ENCODE measurements around the gene RYR2.
"Not testable (repeated sequence)": the region's sequence is repeated elsewhere in the genome, so short reads cannot be mapped to it uniquely, and the experiment has no call there.

Gene RYR2

GRCh38 chr1:237838320-237838719 lies 796.3 kb downstream of the RYR2 start:
- TF ChIP-seq CTCF (IDR thresholded peaks at IDR 0.05; ENCODE audit: borderline replicate concordance, control extremely low read depth, extremely low read depth, insufficient read depth, missing control alignments), result no peak
- DNase-seq (ENCODE audit: low spot score), result no peak
- in situ Hi-C loops (cut with MboI; ENCODE audit: low sequenced_read_pairs, unreplicated experiment), result no loop called here

GRCh38 chr1:237838904-237839534 lies 797.0 kb downstream of the RYR2 start:
- in situ Hi-C loops (cut with MboI; ENCODE audit: low sequenced_read_pairs, unreplicated experiment), result no loop called here
- no peak for DNase-seq (ENCODE audit: low spot score)
- TF ChIP-seq CTCF (IDR thresholded peaks at IDR 0.05; ENCODE audit: borderline replicate concordance, control extremely low read depth, extremely low read depth, insufficient read depth, missing control alignments), result no peak

- no peak for DNase-seq (ENCODE audit: low spot score)
- in situ Hi-C loops (cut with MboI; ENCODE audit: low sequenced_read_pairs, unreplicated experiment), result no loop called here
- no peak for TF ChIP-seq CTCF (IDR thresholded peaks at IDR 0.05; ENCODE audit: borderline replicate concordance, control extremely low read depth, extremely low read depth, insufficient read depth, missing control alignments)
Measured at GRCh38 chr1:237841485-237841884, 799.5 kb downstream of the RYR2 start.

GRCh38 chr1:237843516-237843915 lies 801.5 kb downstream of the RYR2 start:
- in situ Hi-C loops (cut with MboI; ENCODE audit: low sequenced_read_pairs, unreplicated experiment); DNase-seq (ENCODE audit: low spot score): not testable (repeated sequence)

GRCh38 chr1:237851210-237851845 lies 809.3 kb downstream of the RYR2 start:
- peak; percentile 38 for TF ChIP-seq CTCF (IDR thresholded peaks at IDR 0.05; ENCODE audit: borderline replicate concordance, control extremely low read depth, extremely low read depth, insufficient read depth, missing control alignments)
- in situ Hi-C loops (cut with MboI; ENCODE audit: low sequenced_read_pairs, unreplicated experiment), result no loop called here
- peak; percentile 31 for DNase-seq (ENCODE audit: low spot score)

- in situ Hi-C loops (cut with MboI; ENCODE audit: low sequenced_read_pairs, unreplicated experiment), result no loop called here
- DNase-seq (ENCODE audit: low spot score), result no peak
- TF ChIP-seq CTCF (IDR thresholded peaks at IDR 0.05; ENCODE audit: borderline replicate concordance, control extremely low read depth, extremely low read depth, insufficient read depth, missing control alignments), result no peak
Measured at GRCh38 chr1:237852342-237852741, 810.4 kb downstream of the RYR2 start.

- DNase-seq (ENCODE audit: low spot score), result no peak
- no peak for TF ChIP-seq CTCF (IDR thresholded peaks at IDR 0.05; ENCODE audit: borderline replicate concordance, control extremely low read depth, extremely low read depth, insufficient read depth, missing control alignments)
- in situ Hi-C loops (cut with MboI; ENCODE audit: low sequenced_read_pairs, unreplicated experiment), result no loop called here
Measured at GRCh38 chr1:237857455-237857854, 815.5 kb downstream of the RYR2 start.
